HG02798 (cell line): ENCODE results near the gene GPR15LG.
"Not testable (repeated sequence)": the region's sequence is repeated elsewhere in the genome, so short reads cannot be mapped to it uniquely, and the experiment has no call there.

Experiments used
- ATAC-seq: cut with Tn5 transposase; IDR thresholded peaks from one replicate; pipeline ENCODE4 v1.9.1; 2021; ENCODE audit warnings: mild to moderate bottlenecking; ENCODE audit not compliant: unreplicated experiment, poor library complexity

Gene GPR15LG

GRCh38 chr10:84173501-84173929 lies at the start of gene GPR15LG:
TSS of gene GPR15LG (plus strand) at chr10:84173801. CDS start at chr10:84173852, 51 bp downstream.
- ATAC-seq, result peak; percentile 33

GRCh38 chr10:84125910-84126784 lies 47.5 kb upstream of the GPR15LG start:
- not testable (repeated sequence) for ATAC-seq

GRCh38 chr10:84126785-84127167 lies 46.8 kb upstream of the GPR15LG start:
- ATAC-seq, result no peak

- ATAC-seq, result no peak
These were observed 37.8 kb upstream of the GPR15LG start for GRCh38 chr10:84135836-84136235.

- no peak for ATAC-seq
These were observed 35.8 kb upstream of the GPR15LG start for GRCh38 chr10:84137811-84138210.

GRCh38 chr10:84138478-84139125 lies 35.0 kb upstream of the GPR15LG start:
- ATAC-seq, result no peak

GRCh38 chr10:84139126-84140035 lies 34.2 kb upstream of the GPR15LG start, which contains the start of gene GHITM:
TSS of gene GHITM (plus strand) at chr10:84139509. CDS start at chr10:84141501, 1,992 bp downstream.
- peak; percentile 99 for ATAC-seq

GRCh38 chr10:84140036-84140379 lies 33.6 kb upstream of the GPR15LG start:
- peak; percentile 3 for ATAC-seq

GRCh38 chr10:84147347-84147746 lies 26.3 kb upstream of the GPR15LG start:
- ATAC-seq, result no peak

- not testable (repeated sequence) for ATAC-seq
These were observed 25.5 kb upstream of the GPR15LG start for GRCh38 chr10:84148006-84148597.

GRCh38 chr10:84149854-84150253 lies 23.7 kb upstream of the GPR15LG start:
- ATAC-seq, result no peak

- ATAC-seq, result no peak
These were observed 20.8 kb upstream of the GPR15LG start for GRCh38 chr10:84152769-84153168.

- ATAC-seq, result no peak
These were observed 18.1 kb upstream of the GPR15LG start for GRCh38 chr10:84155521-84155920.

- ATAC-seq, result no peak
These were observed 17.6 kb upstream of the GPR15LG start for GRCh38 chr10:84156009-84156408.

GRCh38 chr10:84156768-84157167 lies 16.8 kb upstream of the GPR15LG start:
- ATAC-seq, result no peak

- no peak for ATAC-seq
These were observed 15.5 kb upstream of the GPR15LG start for GRCh38 chr10:84158061-84158460.

GRCh38 chr10:84158550-84158949 lies 15.1 kb upstream of the GPR15LG start:
- no peak for ATAC-seq

GRCh38 chr10:84159076-84159685 lies 14.4 kb upstream of the GPR15LG start:
- no peak for ATAC-seq

- no peak for ATAC-seq
These were observed 12.8 kb upstream of the GPR15LG start for GRCh38 chr10:84160663-84161362.
